Naive thymus-derived CD8-positive, alpha-beta T cell (primary cell): ENCODE measurements around the gene PTH2R. TPM values are rescaled to one million over a fixed set of nuclear protein-coding genes. Genes with fewer than 3 reads are reported as not detected.

ENCODE experiments used
- ATAC-seq, 2 donors: fragments of 150-1000 bp; cut with Tn5 transposase in 1 of 2; sonication (Bioruptor Pico), chemical (Tn5 transposase) in 1 of 2; 1 replicate in 1 of 2; 2 replicates in 1 of 2; pipeline ENCODE4 v1.10.0; 2021; ENCODE audit warnings: mild to moderate bottlenecking in 2 of 2, moderate library complexity in 2 of 2
- POLR2A ChIA-PET: fragments of 350-600 bp; sonication (Branson Sonifier 250); formaldehyde crosslinking; loops from one replicate; lab custom pipeline; 2021; ENCODE audit warnings: antibody characterized with exemption; lab: Charles Lee
- DNase-seq, 10 donors: peaks; one replicate each; pipeline versions ENCODE4 v3.0.0 to v3.0.0-alpha.2; 2020 to 2022
- H3K27ac Mint-ChIP-seq, 10 donors: one replicate each; pipeline ENCODE4 v1.8.0; 2020 to 2022; ENCODE audit warnings: mild to moderate bottlenecking in 10 of 10, mixed read lengths in 10 of 10, moderate library complexity in 4 of 10, inconsistent platforms in 1 of 10
- H3K27me3 Mint-ChIP-seq, 5 donors: one replicate each; pipeline ENCODE4 v1.8.0; 2021 to 2022; ENCODE audit warnings: mixed read lengths in 5 of 5
- H3K36me3 Mint-ChIP-seq, 3 donors: one replicate each; pipeline ENCODE4 v1.8.0; 2020 to 2022; ENCODE audit warnings: mixed read lengths in 3 of 3, mild to moderate bottlenecking in 2 of 3, inconsistent platforms in 1 of 3
- H3K4me1 Mint-ChIP-seq, 4 donors: one replicate each; pipeline ENCODE4 v1.8.0; 2021 to 2022; ENCODE audit warnings: mixed read lengths in 4 of 4
- H3K4me3 Mint-ChIP-seq, 10 donors: one replicate each; pipeline ENCODE4 v1.8.0; 2020 to 2022; ENCODE audit warnings: mild to moderate bottlenecking in 10 of 10, mixed read lengths in 10 of 10, moderate library complexity in 6 of 10, inconsistent platforms in 1 of 10
- H3K9me3 Mint-ChIP-seq, 9 donors: one replicate each; pipeline ENCODE4 v1.8.0; 2020 to 2022; ENCODE audit warnings: mixed read lengths in 9 of 9, mild to moderate bottlenecking in 3 of 9, inconsistent platforms in 1 of 9, moderate library complexity in 1 of 9
- polyA plus RNA-seq, 3 donors: library from polyadenylated mRNA; unstranded; fragments of 300-500 nt; fragmentation: Illumina TruSeq; gene quantifications; one replicate each; pipeline ENCODE4 v1.2.3, GENCODE V29; 2021
- total RNA-seq, 8 experiments: library from RNA in 2 of 8; stranded (reverse) in 2 of 8; gene quantifications; one replicate each; pipeline ENCODE4 v1.2.3 and lab custom pipeline; 2021 to 2026

PTH2R gene
- total RNA-seq: under 1 TPM in 1 of 2 experiments, not detected in 1; 0.25 TPM
- under 1 TPM in 1 of 3 donors, not detected in 2; 0.09 TPM for polyA plus RNA-seq
- 0 to 0.49 (median 0.14) reads per million in 6 experiments for total RNA-seq (lab: John Stamatoyannopoulos, UW)

GRCh38 chr2:208406474-208407451, at the start of gene PTH2R:
PTH2R (plus strand) TSS chr2:208406792; CDS start chr2:208407044, 252 bp downstream.
- Mint-ChIP-seq H3K4me3 (peak within 1 kb of the TSS in 7 of 10 donors; percentile 4 to 51 (median 44)), H3K36me3 (no peaks in the 10 kb centered on the region), H3K27ac (no peak within 1 kb of the TSS), H3K27me3 (peaks cover 23 to 93% (median 54%) of the 10 kb centered on the region in 5 donors), H3K9me3 (peaks cover 0 to 1% (median 0%) of the 10 kb centered on the region in 9 donors), H3K4me1 (peaks cover 4 to 7% (median 5%) of the 10 kb centered on the region in 4 donors)
- DNase-seq (no peak), ATAC-seq (no peak)
- POLR2A ChIA-PET: no interaction called here

GRCh38 chr2:208356846-208357574, 49.6 kb upstream of the PTH2R start:
- no peak for DNase-seq
- Mint-ChIP-seq H3K36me3 (peaks cover 0 to 55% (median 15%) of the 10 kb centered on the region in 3 donors), H3K27ac (peak overlapping the region in 9 of 10 donors; percentile 19 to 91 (median 52)), H3K27me3 (no peaks in the 10 kb centered on the region), H3K9me3 (peaks cover 0 to 2% (median 0%) of the 10 kb centered on the region in 9 donors), H3K4me1 (peaks cover 0 to 9% (median 4%) of the 10 kb centered on the region in 4 donors), H3K4me3 (no peak overlapping the region)
- POLR2A ChIA-PET: no interaction called here
- no peak for ATAC-seq

- Mint-ChIP-seq H3K27me3 (no peaks in the 10 kb centered on the region), H3K36me3 (peaks cover 0 to 36% (median 5%) of the 10 kb centered on the region in 3 donors), H3K4me1 (peaks cover 0 to 9% (median 5%) of the 10 kb centered on the region in 4 donors), H3K4me3 (peak overlapping the region in 2 of 10 donors; percentile 18 to 68), H3K27ac (peak overlapping the region in 6 of 10 donors; percentile 12 to 77 (median 57)), H3K9me3 (peaks cover 0 to 2% (median 0%) of the 10 kb centered on the region in 9 donors)
- no peak for DNase-seq
- ATAC-seq: no peak
- POLR2A ChIA-PET: no interaction called here
Observed at GRCh38 chr2:208358758-208359631, 47.6 kb upstream of the PTH2R start.

GRCh38 chr2:208359632-208359986, 47.0 kb upstream of the PTH2R start:
- Mint-ChIP-seq H3K4me1 (peaks cover 0 to 9% (median 5%) of the 10 kb centered on the region in 4 donors), H3K27ac (peak overlapping the region in 4 of 10 donors; percentile 19 to 77 (median 62)), H3K36me3 (peaks cover 0 to 30% (median 3%) of the 10 kb centered on the region in 3 donors), H3K4me3 (peak overlapping the region in 5 of 10 donors; percentile 18 to 68 (median 45)), H3K9me3 (peaks cover 0 to 5% (median 0%) of the 10 kb centered on the region in 9 donors), H3K27me3 (no peaks in the 10 kb centered on the region)
- POLR2A ChIA-PET: no interaction called here
- ATAC-seq: peak; percentile 70 to 72
- peak in 2 of 10 donors; percentile 3 to 15 for DNase-seq

- ATAC-seq (no peak), DNase-seq (no peak)
- Mint-ChIP-seq H3K4me1 (peaks cover 0 to 9% (median 5%) of the 10 kb centered on the region in 4 donors), H3K4me3 (no peak overlapping the region), H3K9me3 (peaks cover 0 to 13% (median 6%) of the 10 kb centered on the region in 9 donors), H3K36me3 (peaks cover 7 to 21% (median 9%) of the 10 kb centered on the region in 3 donors), H3K27ac (no peak overlapping the region), H3K27me3 (no peaks in the 10 kb centered on the region)
- POLR2A ChIA-PET: no interaction called here
Observed at GRCh38 chr2:208360259-208361076, 46.1 kb upstream of the PTH2R start.

- Mint-ChIP-seq H3K4me1 (peaks cover 0 to 9% (median 5%) of the 10 kb centered on the region in 4 donors), H3K27ac (no peak overlapping the region), H3K4me3 (no peak overlapping the region), H3K36me3 (peaks cover 8 to 17% (median 10%) of the 10 kb centered on the region in 3 donors), H3K27me3 (no peaks in the 10 kb centered on the region), H3K9me3 (peaks cover 0 to 16% (median 6%) of the 10 kb centered on the region in 9 donors)
- no peak for DNase-seq
- no peak for ATAC-seq
- POLR2A ChIA-PET: no interaction called here
Observed at GRCh38 chr2:208361077-208361441, 45.5 kb upstream of the PTH2R start.

GRCh38 chr2:208363485-208363884, 43.1 kb upstream of the PTH2R start:
- no peak overlapping the region for H3K27ac Mint-ChIP-seq

GRCh38 chr2:208366215-208367127, 40.1 kb upstream of the PTH2R start:
- Mint-ChIP-seq H3K9me3 (peaks cover 0 to 21% (median 6%) of the 10 kb centered on the region in 9 donors), H3K27me3 (peaks cover 0 to 11% (median 2%) of the 10 kb centered on the region in 5 donors), H3K4me3 (peak overlapping the region in 1 of 10 donors; percentile 73), H3K36me3 (peaks cover 0 to 12% (median 8%) of the 10 kb centered on the region in 3 donors), H3K4me1 (peaks cover 0 to 10% (median under 1%) of the 10 kb centered on the region in 4 donors), H3K27ac (peak overlapping the region in 3 of 10 donors; percentile 2 to 52 (median 14))
- ATAC-seq (no peak), DNase-seq (no peak)
- POLR2A ChIA-PET: interaction anchor here (0.7 kb wide), 1 partner anchor 117 kb away, joined by 3 read pairs; no protein-coding TSS in a partner anchor

More at GRCh38 chr2:208363485-208363884, 43.1 kb upstream of the PTH2R start:
- Mint-ChIP-seq H3K36me3 (peaks cover 2 to 12% (median 10%) of the 10 kb centered on the region in 3 donors), H3K9me3 (peaks cover 0 to 21% (median 6%) of the 10 kb centered on the region in 9 donors), H3K4me3 (no peak overlapping the region), H3K27me3 (peaks cover 0 to 5% (median 0%) of the 10 kb centered on the region in 5 donors), H3K4me1 (peaks cover 0 to 10% (median 3%) of the 10 kb centered on the region in 4 donors)
- ATAC-seq (no peak), DNase-seq (no peak)
- POLR2A ChIA-PET: no interaction called here

- POLR2A ChIA-PET: no interaction called here
- no peak for ATAC-seq
- H3K36me3 Mint-ChIP-seq: peaks cover 0 to 12% (median 8%) of the 10 kb centered on the region in 3 donors
- H3K4me1 Mint-ChIP-seq: peaks cover 0 to 8% (median under 1%) of the 10 kb centered on the region in 4 donors
- peaks cover 0 to 21% (median 6%) of the 10 kb centered on the region in 9 donors for H3K9me3 Mint-ChIP-seq
- no peak overlapping the region for H3K27ac Mint-ChIP-seq
- peaks cover 0 to 11% (median 4%) of the 10 kb centered on the region in 5 donors for H3K27me3 Mint-ChIP-seq
- H3K4me3 Mint-ChIP-seq: no peak overlapping the region
- DNase-seq: no peak
Observed at GRCh38 chr2:208369091-208369490, 37.5 kb upstream of the PTH2R start.
